Tibial artery (tissue), 4 donors: ENCODE measurements around the gene ASB3.

ENCODE experiments used
- DNase-seq, 2 donors: peaks; one replicate each; pipeline ENCODE4 v3.0.0-alpha.2; 2019
- H3K27ac ChIP-seq, 2 donors: fragments of 200-600 bp; sonication (generic) in 1 of 2; 1 replicate in 1 of 2; 2 replicates in 1 of 2; pipeline ENCODE4 v1.5.1; 2018 to 2019; ENCODE audit warnings: mild to moderate bottlenecking in 1 of 2
- H3K27me3 ChIP-seq, 2 donors: fragments of 200-600 bp; sonication (generic) in 1 of 2; one replicate each; pipeline versions ENCODE4 v1.5.1 to v1.6.0; 2016 to 2019
- H3K36me3 ChIP-seq, 3 donors: fragments of 200-600 bp; sonication (generic) in 2 of 3; one replicate each; pipeline ENCODE4 v1.5.1; 2016 to 2019; ENCODE audit warnings: mild to moderate bottlenecking in 2 of 3
- H3K4me1 ChIP-seq, 4 donors: fragments of 200-600 bp; sonication (generic) in 2 of 4; 1 replicate in 3 of 4; 2 replicates in 1 of 4; pipeline ENCODE4 v1.5.1; 2016 to 2019
- H3K4me3 ChIP-seq, 2 donors: fragments of 200-600 bp; sonication (generic) in 1 of 2; 1 replicate in 1 of 2; 2 replicates in 1 of 2; pipeline ENCODE4 v1.5.1; 2018 to 2019; ENCODE audit warnings: mild to moderate bottlenecking in 2 of 2
- H3K9me3 ChIP-seq, 3 donors: fragments of 200-600 bp; sonication (generic) in 1 of 3; one replicate each; pipeline ENCODE4 v1.5.1; 2016 to 2019
- CTCF ChIP-seq, 2 experiments: fragments of 200-600 bp in 1 of 2; fragments of 450-650 bp in 1 of 2; IDR thresholded peaks; one replicate each; pipeline ENCODE4 v1.5.1; 2017 to 2019; ENCODE audit warnings: antibody characterized with exemption in 2 of 2, mild to moderate bottlenecking in 1 of 2, moderate library complexity in 1 of 2
- intact Hi-C: fragments of 100-400 bp; cut with DNase I; formaldehyde crosslinking; loops from one replicate; pipeline ENCODE4 v1.15.0; 2023; ENCODE audit warnings: low total_unique reads

The ASB3 gene

GRCh38 chr2:53630026-53630606 lies 156.6 kb downstream of the ASB3 start:
- Histone ChIP-seq H3K4me1 (peaks cover 0 to 6% (median 0%) of the 10 kb centered on the region in 4 donors), H3K36me3 (no peaks in the 10 kb centered on the region), H3K27ac (no peak overlapping the region), H3K27me3 (no peaks in the 10 kb centered on the region), H3K9me3 (no peaks in the 10 kb centered on the region), H3K4me3 (no peak overlapping the region)
- intact Hi-C loops, result no loop called here
- no peak for TF ChIP-seq CTCF (IDR thresholded peaks at IDR 0.05)
- DNase-seq, result no peak

GRCh38 chr2:53629501-53629900 lies 157.3 kb downstream of the ASB3 start:
- no peak for DNase-seq
- no peak overlapping the region for H3K27ac ChIP-seq
- H3K9me3 ChIP-seq, result no peaks in the 10 kb centered on the region
- intact Hi-C loops, result no loop called here
- no peak overlapping the region for H3K4me3 ChIP-seq
- H3K4me1 ChIP-seq, result peaks cover 0 to 6% (median 0%) of the 10 kb centered on the region in 4 donors
- no peak for TF ChIP-seq CTCF (IDR thresholded peaks at IDR 0.05)
- H3K27me3 ChIP-seq, result no peaks in the 10 kb centered on the region
- no peaks in the 10 kb centered on the region for H3K36me3 ChIP-seq

- no peak for DNase-seq
- H3K27me3 ChIP-seq, result no peaks in the 10 kb centered on the region
- no peak overlapping the region for H3K27ac ChIP-seq
- no peak for TF ChIP-seq CTCF (IDR thresholded peaks at IDR 0.05)
- no peaks in the 10 kb centered on the region for H3K9me3 ChIP-seq
- intact Hi-C loops, result no loop called here
- H3K4me1 ChIP-seq, result peaks cover 0 to 6% (median 0%) of the 10 kb centered on the region in 4 donors
- H3K36me3 ChIP-seq, result no peaks in the 10 kb centered on the region
- no peak overlapping the region for H3K4me3 ChIP-seq
These were observed 157.8 kb downstream of the ASB3 start for GRCh38 chr2:53629001-53629400.

GRCh38 chr2:53622141-53622540 lies 164.6 kb downstream of the ASB3 start:
- H3K36me3 ChIP-seq, result no peaks in the 10 kb centered on the region
- H3K9me3 ChIP-seq, result no peaks in the 10 kb centered on the region
- H3K27me3 ChIP-seq, result no peaks in the 10 kb centered on the region
- H3K4me3 ChIP-seq, result no peak overlapping the region
- intact Hi-C loops, result no loop called here
- no peak overlapping the region for H3K27ac ChIP-seq
- no peak for DNase-seq
- H3K4me1 ChIP-seq, result no peaks in the 10 kb centered on the region
- TF ChIP-seq CTCF (IDR thresholded peaks at IDR 0.05), result no peak

GRCh38 chr2:53620981-53621380 lies 165.8 kb downstream of the ASB3 start:
- Histone ChIP-seq H3K27ac (no peak overlapping the region), H3K9me3 (no peaks in the 10 kb centered on the region), H3K4me1 (no peaks in the 10 kb centered on the region), H3K4me3 (no peak overlapping the region), H3K36me3 (no peaks in the 10 kb centered on the region), H3K27me3 (no peaks in the 10 kb centered on the region)
- DNase-seq, result no peak
- TF ChIP-seq CTCF (IDR thresholded peaks at IDR 0.05), result no peak
- intact Hi-C loops, result no loop called here
